GM18868 (cell line): ENCODE measurements around the gene TMEM238.
"Not testable (repeated sequence)": the region's sequence is repeated elsewhere in the genome, so short reads cannot be mapped to it uniquely, and the experiment has no call there.

Source experiments
- ATAC-seq: cut with Tn5 transposase; IDR thresholded peaks from one replicate; pipeline ENCODE4 v1.9.1; 2021; ENCODE audit warnings: mild to moderate bottlenecking, moderate library complexity; ENCODE audit not compliant: unreplicated experiment

TMEM238 gene

DNA sequence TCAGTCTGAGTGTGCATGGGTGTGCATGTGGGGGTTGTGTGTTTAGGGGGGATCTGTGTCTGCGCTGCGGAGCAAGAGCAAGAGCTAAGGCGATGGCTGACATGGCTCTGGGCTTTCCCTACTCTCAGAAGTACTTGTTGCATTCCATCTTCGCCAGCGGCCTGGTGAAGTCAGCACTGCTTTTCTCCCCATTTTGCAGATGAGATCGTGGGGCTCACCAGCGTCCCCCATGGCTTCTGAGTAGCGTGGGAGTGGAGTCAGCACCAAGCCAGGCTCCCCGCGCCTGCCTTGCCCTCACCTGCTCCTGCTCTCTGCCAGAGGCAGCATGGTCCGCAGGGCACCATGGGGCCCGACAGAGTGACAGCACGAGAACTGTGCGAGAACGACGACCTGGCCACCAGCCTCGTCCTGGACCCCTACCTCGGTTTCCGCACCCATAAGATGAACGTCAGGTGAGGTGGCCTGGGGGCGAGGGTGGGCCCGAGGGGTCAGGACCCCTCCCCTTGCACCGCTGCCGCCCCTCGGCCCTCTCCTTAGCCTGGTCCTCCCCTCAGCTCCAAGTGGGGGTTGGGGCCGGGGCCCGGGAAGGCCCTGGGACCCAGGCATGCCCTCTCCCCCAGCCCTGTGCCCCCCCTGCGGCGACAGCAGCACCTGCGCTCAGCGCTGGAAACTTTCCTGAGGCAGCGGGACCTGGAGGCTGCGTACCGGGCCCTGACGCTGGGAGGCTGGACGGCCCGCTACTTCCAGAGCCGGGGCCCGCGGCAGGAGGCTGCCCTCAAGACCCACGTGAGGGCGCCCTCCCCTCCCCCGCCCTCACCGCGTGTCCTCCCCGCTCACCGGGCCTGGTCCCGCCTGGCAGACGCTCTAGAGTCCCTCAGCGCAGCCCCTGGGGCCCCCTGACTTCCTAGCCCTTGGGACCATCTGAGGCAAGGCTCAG, 42.2 kb downstream of the TMEM238 start:
- ATAC-seq, result no peak

DNA sequence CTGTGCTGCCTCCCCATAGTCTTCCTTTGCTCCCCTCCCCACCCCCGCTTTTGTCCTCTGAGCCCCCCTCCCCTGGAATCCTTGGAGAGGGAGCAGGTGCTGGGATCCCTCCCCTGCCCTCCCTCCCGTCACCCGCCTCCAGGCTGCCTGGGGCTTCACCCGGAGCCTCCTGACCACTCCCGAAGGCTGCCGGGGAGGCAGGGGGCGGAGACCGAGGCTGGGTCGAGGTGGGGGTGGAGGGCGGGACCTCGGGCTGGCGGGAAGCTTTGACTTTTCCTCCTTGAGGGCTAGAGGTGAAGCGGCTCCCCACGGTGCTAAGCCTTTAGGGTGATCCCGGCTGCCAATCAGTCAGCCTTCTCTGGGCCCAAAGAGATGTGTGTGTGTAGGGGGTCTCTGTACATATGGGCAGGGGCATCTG, 42.9 kb downstream of the TMEM238 start:
- no peak for ATAC-seq

- no peak for ATAC-seq
Measured at GRCh38 chr19:55340784-55341147, 43.3 kb downstream of the TMEM238 start.

- no peak for ATAC-seq
Measured at GRCh38 chr19:55339889-55340783, 44.0 kb downstream of the TMEM238 start.

GRCh38 chr19:55339105-55339888, 44.8 kb downstream of the TMEM238 start, which contains the start of gene KMT5C:
KMT5C (plus strand) TSS chr19:55339876; CDS start chr19:55341937, 2,061 bp downstream.
- peak; percentile 83 for ATAC-seq

GRCh38 chr19:55336101-55336500, 48.0 kb downstream of the TMEM238 start:
- no peak for ATAC-seq

- ATAC-seq, result no peak
Measured at GRCh38 chr19:55333870-55334269, 50.2 kb downstream of the TMEM238 start.

GRCh38 chr19:55329791-55330190, 54.3 kb downstream of the TMEM238 start:
- ATAC-seq, result not testable (repeated sequence)
